ENCODE data around the gene GET4.

GRCh38 chr7:894164-894867, 18.0 kb downstream of the GET4 start:
- TF ChIP-seq GATA3 (IDR thresholded peaks at IDR 0.05; ENCODE audit: low read depth, low read length) (no peak), GATA2 (IDR thresholded peaks at IDR 0.05; ENCODE audit: low read depth, low read length) (no peak)

Measured in SH-SY5Y (cell line).